ENCODE results near the gene LNP1.

Gene LNP1

GRCh38 chr3:100399341-100400071, 1.8 kb upstream of the LNP1 start:
- no peak for DNase-seq (ENCODE audit: low read depth in 4 of 4, low spot score in 1 of 4)

- DNase-seq (ENCODE audit: low read depth in 4 of 4, low spot score in 1 of 4), result peak; percentile 4 to 22 (median 10)
Observed at GRCh38 chr3:100400419-100400779, 940 bp upstream of the LNP1 start.

GRCh38 chr3:100401674-100402041, 319 bp downstream of the LNP1 start:
- peak; percentile 16 to 28 (median 18) for DNase-seq (ENCODE audit: low read depth in 4 of 4, low spot score in 1 of 4)

- no peak for DNase-seq (ENCODE audit: low read depth in 4 of 4, low spot score in 1 of 4)
Observed at GRCh38 chr3:100402256-100402655, 917 bp downstream of the LNP1 start.

GRCh38 chr3:100402891-100403290, 1.6 kb downstream of the LNP1 start:
- no peak for DNase-seq (ENCODE audit: low read depth in 4 of 4, low spot score in 1 of 4)

GRCh38 chr3:100403362-100404249, 2.3 kb downstream of the LNP1 start:
- DNase-seq (ENCODE audit: low read depth in 4 of 4, low spot score in 1 of 4), result no peak

GRCh38 chr3:100404250-100404548, 2.9 kb downstream of the LNP1 start:
- DNase-seq (ENCODE audit: low read depth in 4 of 4, low spot score in 1 of 4), result no peak

GRCh38 chr3:100407164-100407563, 5.8 kb downstream of the LNP1 start:
- DNase-seq (ENCODE audit: low read depth in 4 of 4, low spot score in 1 of 4), result no peak

GRCh38 chr3:100407977-100408532, 6.7 kb downstream of the LNP1 start:
- no peak for DNase-seq (ENCODE audit: low read depth in 4 of 4, low spot score in 1 of 4)

- no peak for DNase-seq (ENCODE audit: low read depth in 4 of 4, low spot score in 1 of 4)
Observed at GRCh38 chr3:100411091-100411982, 10.0 kb downstream of the LNP1 start.

- no peak for DNase-seq (ENCODE audit: low read depth in 4 of 4, low spot score in 1 of 4)
Observed at GRCh38 chr3:100412912-100413590, 11.7 kb downstream of the LNP1 start.

- DNase-seq (ENCODE audit: low read depth in 4 of 4, low spot score in 1 of 4), result no peak
Observed at GRCh38 chr3:100413613-100414012, 12.3 kb downstream of the LNP1 start.

GRCh38 chr3:100416176-100416575, 14.8 kb downstream of the LNP1 start:
- DNase-seq (ENCODE audit: low read depth in 4 of 4, low spot score in 1 of 4), result no peak

- DNase-seq (ENCODE audit: low read depth in 4 of 4, low spot score in 1 of 4), result no peak
Observed at GRCh38 chr3:100416863-100417262, 15.5 kb downstream of the LNP1 start.

- DNase-seq (ENCODE audit: low read depth in 4 of 4, low spot score in 1 of 4), result no peak
Observed at GRCh38 chr3:100419406-100419805, 18.1 kb downstream of the LNP1 start.

GRCh38 chr3:100420885-100421284, 19.5 kb downstream of the LNP1 start:
- DNase-seq (ENCODE audit: low read depth in 4 of 4, low spot score in 1 of 4), result no peak

GRCh38 chr3:100423611-100424010, 22.3 kb downstream of the LNP1 start:
- DNase-seq (ENCODE audit: low read depth in 4 of 4, low spot score in 1 of 4), result no peak

- no peak for DNase-seq (ENCODE audit: low read depth in 4 of 4, low spot score in 1 of 4)
Observed at GRCh38 chr3:100424261-100424660, 22.9 kb downstream of the LNP1 start.

- DNase-seq (ENCODE audit: low read depth in 4 of 4, low spot score in 1 of 4), result no peak
Observed at GRCh38 chr3:100425316-100425715, 24.0 kb downstream of the LNP1 start.

- no peak for DNase-seq (ENCODE audit: low read depth in 4 of 4, low spot score in 1 of 4)
Observed at GRCh38 chr3:100426067-100426682, 24.8 kb downstream of the LNP1 start.
